GM19395 (cell line): ENCODE data around the gene C19orf18.

Experiments
- ATAC-seq: cut with Tn5 transposase; IDR thresholded peaks from one replicate; pipeline ENCODE4 v1.9.1; 2021; ENCODE audit warnings: mild to moderate bottlenecking, moderate library complexity; ENCODE audit not compliant: unreplicated experiment

Gene C19orf18

DNA sequence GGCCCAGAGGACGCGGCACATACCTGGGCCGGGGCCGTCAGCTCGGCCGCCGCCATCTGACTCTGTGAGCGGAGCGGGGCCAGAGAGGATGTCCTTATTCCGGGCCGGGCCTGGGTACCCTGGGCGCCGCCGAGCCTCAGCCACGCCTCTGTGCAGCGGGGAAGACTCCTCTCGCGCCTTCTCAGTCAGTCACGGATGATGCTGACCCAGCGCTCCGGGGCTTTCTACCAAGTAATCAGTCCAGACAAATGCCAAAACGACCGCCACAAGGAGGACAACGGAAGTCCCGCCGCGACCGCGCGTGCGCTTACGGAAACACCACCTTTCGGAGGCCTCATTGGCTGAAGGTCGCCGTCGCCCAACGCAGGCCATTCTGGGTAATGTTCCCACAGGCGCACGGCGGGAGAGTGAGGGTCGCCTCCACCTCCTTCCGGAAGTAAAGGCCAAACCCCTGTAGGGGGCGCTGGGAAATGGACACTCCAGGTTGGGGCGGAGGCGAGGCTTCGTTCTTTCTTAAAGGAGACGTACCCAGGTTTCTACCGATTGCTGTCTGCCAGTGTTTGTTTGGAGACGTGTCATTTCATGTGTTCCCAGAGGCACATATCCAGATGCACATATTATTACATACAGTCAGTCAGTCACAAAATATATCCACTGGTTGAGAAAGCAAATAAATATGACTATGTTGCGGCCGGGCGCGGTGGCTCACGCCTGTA is 26.8 kb downstream of the C19orf18 start, which contains the start of gene ZNF256:
TSS of gene ZNF256 (minus strand) at position 288 of the 716 bp plus-strand sequence. CDS start at position 56, 232 bp downstream.
- peak; percentile 89 for ATAC-seq

DNA sequence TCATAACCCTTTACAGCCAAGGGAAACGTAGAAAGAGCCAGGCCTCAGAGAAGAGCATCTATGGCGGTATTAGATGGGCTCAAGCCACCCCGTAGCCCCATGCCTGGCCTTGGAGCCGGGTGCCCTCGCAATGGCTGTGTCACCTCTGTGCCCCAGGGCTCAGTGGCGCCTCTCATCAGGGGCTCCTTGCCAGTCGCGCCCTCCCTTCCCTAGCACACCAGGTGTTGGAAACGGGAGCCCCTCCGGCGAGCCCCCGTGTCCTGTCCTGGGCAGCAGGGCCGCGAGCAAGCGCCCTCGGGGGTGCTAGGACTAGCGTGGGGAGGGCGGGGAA is 27.3 kb downstream of the C19orf18 start:
- ATAC-seq: peak; percentile 6

DNA sequence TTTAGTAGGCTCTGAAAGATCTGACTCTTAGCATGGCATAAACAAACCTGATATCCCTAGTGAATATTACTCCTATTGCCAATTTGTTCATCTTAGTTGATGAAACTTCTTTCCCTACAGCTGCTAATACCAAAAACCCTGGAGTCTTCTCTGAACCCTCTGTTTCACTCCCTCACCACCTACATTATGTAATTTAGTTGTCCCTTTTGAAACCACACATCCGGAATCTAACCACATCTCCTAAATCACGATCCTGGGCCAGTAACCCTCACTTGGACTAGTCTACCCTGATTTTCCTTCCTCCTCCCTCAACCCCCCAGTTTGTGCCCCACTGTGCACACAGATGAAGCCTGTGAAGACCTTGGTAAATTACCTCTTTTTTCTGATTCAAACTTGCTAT is 28.0 kb downstream of the C19orf18 start:
- no peak for ATAC-seq

DNA sequence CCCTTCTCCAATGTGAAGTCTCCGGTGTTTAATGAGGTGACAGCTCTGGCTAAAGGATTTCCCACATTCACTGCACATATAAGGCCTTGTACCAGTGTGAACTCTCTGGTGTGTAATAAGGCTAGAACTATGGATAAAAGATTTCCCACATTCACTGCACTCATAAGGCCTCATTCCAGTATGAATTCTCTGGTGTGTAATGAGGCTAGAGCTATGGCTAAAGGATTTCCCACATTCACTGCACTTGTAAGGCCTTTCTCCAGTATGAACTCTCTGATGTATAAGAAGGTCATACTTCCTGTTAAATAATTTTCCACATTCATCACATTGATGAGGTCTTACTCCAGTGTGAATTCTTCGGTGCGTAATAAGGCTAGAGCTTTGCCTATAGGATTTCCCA is 32.7 kb downstream of the C19orf18 start:
- ATAC-seq: no peak

DNA sequence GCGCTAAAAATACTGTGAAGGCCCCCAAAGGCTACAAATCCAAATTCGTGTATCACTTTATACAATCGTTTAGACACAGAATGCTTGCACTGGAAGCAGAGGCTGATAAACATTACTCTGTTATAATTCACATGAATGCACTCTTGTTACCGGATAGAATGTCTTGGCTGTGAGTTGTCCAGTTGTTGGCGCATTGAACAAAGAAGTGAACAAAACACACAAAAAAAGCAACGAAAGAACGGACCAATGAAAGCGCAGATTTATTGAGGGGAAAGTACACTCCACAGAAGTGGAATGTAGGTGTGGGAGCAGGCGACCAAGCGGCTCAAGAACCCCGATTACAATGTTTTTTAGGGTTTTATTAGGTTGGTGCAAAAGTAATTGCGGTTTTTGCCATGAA is 38.6 kb downstream of the C19orf18 start:
- ATAC-seq: no peak

DNA sequence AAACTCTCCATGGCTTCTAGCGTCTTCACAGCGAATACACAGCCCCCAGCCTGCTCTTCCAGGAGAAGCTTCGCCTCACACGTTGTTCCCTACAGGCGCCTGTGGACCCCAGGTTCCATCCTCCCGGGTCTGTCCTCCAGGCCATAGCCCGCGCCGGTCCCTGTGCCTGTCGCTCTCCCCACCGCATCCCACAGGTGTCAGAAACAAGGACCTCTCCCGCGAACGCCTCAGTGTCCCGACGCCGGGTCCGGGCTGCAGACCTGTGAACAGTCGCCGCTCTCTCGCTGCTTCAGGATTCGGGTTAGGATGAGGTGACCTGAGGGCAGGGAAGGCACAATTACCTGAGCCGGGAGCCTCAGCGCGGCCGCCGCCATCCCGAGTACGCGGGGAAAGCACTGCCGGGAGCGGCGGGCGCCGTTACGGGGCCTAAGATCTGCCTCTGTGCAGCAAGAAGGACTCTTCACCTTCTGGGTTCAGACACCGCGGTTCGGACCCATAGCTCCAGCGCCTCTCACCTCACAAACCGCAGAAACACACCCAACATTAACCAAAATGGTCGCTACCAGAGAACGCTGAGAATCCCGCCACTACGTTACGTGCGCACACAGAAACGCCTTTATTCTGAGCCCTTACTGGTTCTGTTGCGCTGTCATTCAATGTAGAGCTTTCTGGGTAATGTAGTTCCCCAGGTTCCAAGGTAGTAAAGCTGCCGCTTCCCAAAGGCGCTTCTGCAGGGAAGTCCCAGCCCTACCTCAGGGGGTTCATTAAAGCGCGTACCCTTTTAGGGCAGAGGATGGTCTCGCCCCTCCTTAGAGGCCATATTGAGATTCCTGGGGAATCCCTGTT is 39.3 kb downstream of the C19orf18 start, which contains the start of gene ZNF418:
TSS of gene ZNF418 (minus strand) at position 583 of the 846 bp plus-strand sequence. CDS start 1,580 bp downstream, outside the sequence.
- ATAC-seq: peak; percentile 77

DNA sequence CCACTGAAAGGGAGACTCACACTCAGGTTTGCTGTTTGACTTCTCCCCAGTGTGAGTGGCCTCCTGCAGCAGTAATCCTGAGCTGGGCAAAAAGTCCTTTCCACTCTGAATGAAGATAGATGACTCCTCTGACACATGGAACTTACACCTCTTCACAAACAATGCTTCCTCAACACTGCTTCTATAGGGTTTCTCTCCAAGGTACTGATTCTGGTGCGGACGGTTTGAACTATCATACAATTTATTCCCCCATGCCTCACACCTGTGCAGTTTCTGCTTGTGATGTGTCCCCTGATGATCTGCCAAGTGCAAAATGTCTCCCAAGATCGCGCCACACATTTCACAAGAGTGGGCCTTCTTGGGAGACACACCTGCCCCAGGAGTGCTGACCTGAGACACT is 46.7 kb downstream of the C19orf18 start:
- ATAC-seq: no peak

- peak; percentile 98 for ATAC-seq
Observed at GRCh38 chr19:57916168-57916995, 58.0 kb downstream of the C19orf18 start, which contains the start of gene ZNF417. Gene ZNF417 (minus strand): TSS chr19:57916592. CDS start chr19:57916411, 181 bp downstream.

GRCh38 chr19:57914531-57914930 is 59.8 kb downstream of the C19orf18 start:
- no peak for ATAC-seq
